Fibroblast of pulmonary artery (primary cell): Measurements from ENCODE around the gene PCDH8.

Experiments used
- DNase-seq: peaks from one replicate; pipeline ENCODE4 v3.0.0-alpha.2; 2010; ENCODE audit warnings: low read depth
- H3K4me3 ChIP-seq: replicated peaks from 2 replicates; pipeline ENCODE4 v1.5.1; 2011; ENCODE audit warnings: low read depth, mild to moderate bottlenecking, control low read depth, low read length, moderate library complexity
- CTCF ChIP-seq: IDR thresholded peaks from 2 replicates; pipeline ENCODE4 v1.5.1; 2011; ENCODE audit warnings: mild to moderate bottlenecking, control low read depth, low read length, inconsistent platforms; ENCODE audit errors: missing control alignments

Gene PCDH8

GRCh38 chr13:52845766-52846566 is 2.5 kb downstream of the PCDH8 start:
- TF ChIP-seq CTCF, result no peak
- DNase-seq, result peak; percentile 8
- no peak overlapping the region for H3K4me3 ChIP-seq

- DNase-seq, result no peak
- TF ChIP-seq CTCF, result no peak
- no peak overlapping the region for H3K4me3 ChIP-seq
Measured at GRCh38 chr13:52845334-52845761, 3.1 kb downstream of the PCDH8 start.

GRCh38 chr13:52844836-52845235 is 3.6 kb downstream of the PCDH8 start:
- no peak for DNase-seq
- no peak for TF ChIP-seq CTCF
- no peak overlapping the region for H3K4me3 ChIP-seq

- no peak overlapping the region for H3K4me3 ChIP-seq
- no peak for TF ChIP-seq CTCF
- DNase-seq, result no peak
Measured at GRCh38 chr13:52842441-52842840, 6.0 kb downstream of the PCDH8 start.

- TF ChIP-seq CTCF, result no peak
- no peak for DNase-seq
- H3K4me3 ChIP-seq, result no peak overlapping the region
Measured at GRCh38 chr13:52840066-52840465, 8.4 kb downstream of the PCDH8 start.

- no peak overlapping the region for H3K4me3 ChIP-seq
- TF ChIP-seq CTCF, result no peak
- no peak for DNase-seq
Measured at GRCh38 chr13:52838433-52839107, 9.9 kb downstream of the PCDH8 start.

- no peak for DNase-seq
- no peak for TF ChIP-seq CTCF
- H3K4me3 ChIP-seq, result no peak overlapping the region
Measured at GRCh38 chr13:52837850-52838249, 10.6 kb downstream of the PCDH8 start.
